ENCODE data around the gene CCDC170. TPM values are rescaled to one million over a fixed set of nuclear protein-coding genes. Genes with fewer than 3 reads are reported as not detected.

Gene CCDC170
- total RNA-seq, 1 donor from 2014 or later = 0.20 TPM

GRCh38 chr6:151546941-151547659, 53.3 kb downstream of the CCDC170 start:
- peaks cover 5% of the 10 kb centered on the region for H3K27me3 Mint-ChIP-seq (ENCODE audit: low read depth)
- no peak overlapping the region for H3K4me3 Mint-ChIP-seq (ENCODE audit: unreplicated experiment)
- no peaks in the 10 kb centered on the region for H3K36me3 Mint-ChIP-seq (ENCODE audit: low read depth)
- peak; percentile 13 for TF ChIP-seq CTCF (IDR thresholded peaks at IDR 0.05)
- no peak overlapping the region for H3K27ac Mint-ChIP-seq (ENCODE audit: unreplicated experiment)
- peaks cover 5% of the 10 kb centered on the region for H3K9me3 Mint-ChIP-seq (ENCODE audit: low read depth)
- no peak for DNase-seq (ENCODE audit: low spot score)
- H3K4me1 Mint-ChIP-seq (ENCODE audit: low read depth) = no peaks in the 10 kb centered on the region

- DNase-seq (ENCODE audit: low spot score) = no peak
- H3K9me3 Mint-ChIP-seq (ENCODE audit: low read depth) = peaks cover 5% of the 10 kb centered on the region
- no peaks in the 10 kb centered on the region for H3K36me3 Mint-ChIP-seq (ENCODE audit: low read depth)
- no peak overlapping the region for H3K4me3 Mint-ChIP-seq (ENCODE audit: unreplicated experiment)
- no peak for TF ChIP-seq CTCF (IDR thresholded peaks at IDR 0.05)
- H3K4me1 Mint-ChIP-seq (ENCODE audit: low read depth) = no peaks in the 10 kb centered on the region
- peaks cover 5% of the 10 kb centered on the region for H3K27me3 Mint-ChIP-seq (ENCODE audit: low read depth)
- no peak overlapping the region for H3K27ac Mint-ChIP-seq (ENCODE audit: unreplicated experiment)
These were observed 54.4 kb downstream of the CCDC170 start for GRCh38 chr6:151548201-151548600.

GRCh38 chr6:151549790-151550189, 56.0 kb downstream of the CCDC170 start:
- Mint-ChIP-seq H3K36me3 (ENCODE audit: low read depth) (no peaks in the 10 kb centered on the region), H3K27me3 (ENCODE audit: low read depth) (no peaks in the 10 kb centered on the region), H3K4me1 (ENCODE audit: low read depth) (no peaks in the 10 kb centered on the region), H3K27ac (ENCODE audit: unreplicated experiment) (no peak overlapping the region), H3K9me3 (ENCODE audit: low read depth) (peaks cover 5% of the 10 kb centered on the region), H3K4me3 (ENCODE audit: unreplicated experiment) (no peak overlapping the region)
- no peak for TF ChIP-seq CTCF (IDR thresholded peaks at IDR 0.05)
- no peak for DNase-seq (ENCODE audit: low spot score)

GRCh38 chr6:151550618-151551017, 56.8 kb downstream of the CCDC170 start:
- Mint-ChIP-seq H3K4me3 (ENCODE audit: unreplicated experiment) (no peak overlapping the region), H3K9me3 (ENCODE audit: low read depth) (peaks cover 5% of the 10 kb centered on the region), H3K27ac (ENCODE audit: unreplicated experiment) (no peak overlapping the region), H3K4me1 (ENCODE audit: low read depth) (no peaks in the 10 kb centered on the region), H3K36me3 (ENCODE audit: low read depth) (no peaks in the 10 kb centered on the region), H3K27me3 (ENCODE audit: low read depth) (no peaks in the 10 kb centered on the region)
- no peak for DNase-seq (ENCODE audit: low spot score)
- no peak for TF ChIP-seq CTCF (IDR thresholded peaks at IDR 0.05)

GRCh38 chr6:151551223-151551857, 57.5 kb downstream of the CCDC170 start:
- Mint-ChIP-seq H3K4me1 (ENCODE audit: low read depth) (no peaks in the 10 kb centered on the region), H3K27me3 (ENCODE audit: low read depth) (no peaks in the 10 kb centered on the region), H3K4me3 (ENCODE audit: unreplicated experiment) (no peak overlapping the region), H3K27ac (ENCODE audit: unreplicated experiment) (no peak overlapping the region), H3K9me3 (ENCODE audit: low read depth) (peaks cover 5% of the 10 kb centered on the region), H3K36me3 (ENCODE audit: low read depth) (no peaks in the 10 kb centered on the region)
- DNase-seq (ENCODE audit: low spot score) = no peak
- TF ChIP-seq CTCF (IDR thresholded peaks at IDR 0.05) = no peak
